ENCODE results near the gene NDUFA7. TPM values are rescaled to one million over a fixed set of nuclear protein-coding genes. Genes with fewer than 3 reads are reported as not detected.

The NDUFA7 gene
- 211 TPM for polyA plus RNA-seq (2012; ENCODE audit: insufficient read depth, insufficient read length, low read depth)

- no peaks in the 10 kb centered on the region for H3K27me3 ChIP-seq
- peak; percentile 11; the same call in 1 of the 2 replicates for TF ChIP-seq CTCF (IDR thresholded peaks at IDR 0.05; ENCODE audit: low read depth, low read length)
- peaks cover 7% of the 10 kb centered on the region; the same call in 1 of the 2 replicates for H3K4me1 ChIP-seq
- DNase-seq: peak; percentile 96
- H3K9me3 ChIP-seq: no peaks in the 10 kb centered on the region
- H3K4me3 ChIP-seq (ENCODE audit: low read depth, low read length): peak within 1 kb of the TSS; percentile 100
- H3K36me3 ChIP-seq: peaks cover 25% of the 10 kb centered on the region
Observed at GRCh38 chr19:8321067-8321985, at the start of gene NDUFA7, which contains the start of gene RPS28. Gene NDUFA7, minus strand, starts transcription at chr19:8321375. Its CDS starts 17 bp downstream, at chr19:8321358. Gene RPS28, plus strand, starts transcription at chr19:8321496. Its CDS starts 35 bp downstream, at chr19:8321531.

DNA sequence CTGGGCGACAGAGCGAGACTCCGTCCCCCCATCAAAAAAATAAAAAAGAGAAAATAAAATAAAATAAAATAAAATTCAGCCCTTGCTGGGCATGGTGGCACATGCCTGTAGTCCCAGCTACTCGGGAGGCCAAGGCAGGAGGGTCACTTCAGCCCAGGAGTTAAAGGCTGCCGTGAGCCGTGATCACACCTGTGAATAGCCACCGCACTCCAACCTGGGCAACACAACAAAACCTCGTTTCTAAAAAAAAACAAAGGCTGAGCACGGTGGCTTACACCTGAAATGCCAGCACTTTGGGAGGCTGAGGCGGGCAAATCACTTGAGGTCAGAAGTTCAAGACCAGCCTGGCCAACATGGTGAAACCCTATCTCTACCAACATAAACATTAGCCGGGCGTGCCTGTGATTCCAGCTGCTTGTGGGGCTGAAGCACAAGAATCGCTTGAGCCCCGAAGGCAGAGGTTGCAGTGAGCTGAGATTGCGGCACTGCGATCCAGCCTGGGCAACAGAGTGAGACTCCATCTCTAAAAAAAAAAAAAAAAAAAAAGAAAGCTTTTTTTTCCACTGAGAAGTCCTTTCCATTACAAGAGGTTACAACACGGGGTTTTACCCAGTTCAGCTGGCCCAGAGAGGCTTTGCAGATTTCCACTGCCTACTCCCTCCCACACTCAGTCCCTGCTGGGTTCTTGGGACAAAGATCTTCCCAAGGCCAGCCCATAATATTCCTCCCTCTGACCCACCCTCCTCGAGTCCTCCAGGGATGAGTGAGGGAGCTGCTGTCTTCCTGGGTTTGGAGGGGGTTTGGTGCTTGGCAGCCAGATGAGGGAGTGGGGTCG lies 49.2 kb upstream of the NDUFA7 start:
- TF ChIP-seq CTCF (IDR thresholded peaks at IDR 0.05; ENCODE audit: low read depth, low read length): no peak
- H3K4me3 ChIP-seq (ENCODE audit: low read depth, low read length): no peak overlapping the region
- H3K9me3 ChIP-seq: no peaks in the 10 kb centered on the region
- H3K4me1 ChIP-seq: peaks cover 12% of the 10 kb centered on the region
- H3K36me3 ChIP-seq: no peaks in the 10 kb centered on the region
- no peaks in the 10 kb centered on the region for H3K27me3 ChIP-seq
- no peak for DNase-seq

GRCh38 chr19:8367327-8368001 lies 46.3 kb upstream of the NDUFA7 start:
- DNase-seq: peak; percentile 94
- H3K4me1 ChIP-seq: peaks cover 12% of the 10 kb centered on the region
- H3K36me3 ChIP-seq: no peaks in the 10 kb centered on the region
- H3K4me3 ChIP-seq (ENCODE audit: low read depth, low read length): peak overlapping the region; percentile 8
- peaks cover 8% of the 10 kb centered on the region; the same call in 1 of the 2 replicates for H3K27me3 ChIP-seq
- no peak for TF ChIP-seq CTCF (IDR thresholded peaks at IDR 0.05; ENCODE audit: low read depth, low read length)
- no peaks in the 10 kb centered on the region for H3K9me3 ChIP-seq

GRCh38 chr19:8366961-8367326 lies 45.8 kb upstream of the NDUFA7 start:
- peak overlapping the region; percentile 8; the same call in 1 of the 2 replicates for H3K4me3 ChIP-seq (ENCODE audit: low read depth, low read length)
- TF ChIP-seq CTCF (IDR thresholded peaks at IDR 0.05; ENCODE audit: low read depth, low read length): no peak
- H3K9me3 ChIP-seq: no peaks in the 10 kb centered on the region
- no peak for DNase-seq
- H3K27me3 ChIP-seq: peaks cover 8% of the 10 kb centered on the region; the same call in 1 of the 2 replicates
- H3K4me1 ChIP-seq: peaks cover 12% of the 10 kb centered on the region
- H3K36me3 ChIP-seq: no peaks in the 10 kb centered on the region

- no peak for TF ChIP-seq CTCF (IDR thresholded peaks at IDR 0.05; ENCODE audit: low read depth, low read length)
- H3K9me3 ChIP-seq: no peaks in the 10 kb centered on the region
- no peak overlapping the region for H3K4me3 ChIP-seq (ENCODE audit: low read depth, low read length)
- H3K27me3 ChIP-seq: peaks cover 8% of the 10 kb centered on the region; the same call in 1 of the 2 replicates
- no peaks in the 10 kb centered on the region for H3K36me3 ChIP-seq
- peaks cover 8% of the 10 kb centered on the region for H3K4me1 ChIP-seq
- no peak for DNase-seq
Observed at GRCh38 chr19:8366121-8366581, 45.0 kb upstream of the NDUFA7 start.
